Mammary epithelial cell (primary cell): ENCODE measurements around the gene TUSC2.

Source experiments
- EZH2 ChIP-seq: IDR thresholded peaks from 2 replicates; pipeline ENCODE4 v1.6.1; 2012; ENCODE audit warnings: low read length, inconsistent platforms, borderline replicate concordance
- TF ChIP-seq, protein P1 (sequence below), 2 donors: IDR thresholded peaks in 1 of 2; conservative IDR thresholded peaks in 1 of 2; 2 replicates each; pipeline ENCODE4 v1.5.1; 2011 to 2012; ENCODE audit warnings: inconsistent platforms in 2 of 2, low read length in 2 of 2, mild to moderate bottlenecking in 2 of 2, control low read depth in 1 of 2, low read depth in 1 of 2; ENCODE audit not compliant: insufficient read depth in 1 of 2; ENCODE audit errors: extremely low read depth in 1 of 2

DNA sequence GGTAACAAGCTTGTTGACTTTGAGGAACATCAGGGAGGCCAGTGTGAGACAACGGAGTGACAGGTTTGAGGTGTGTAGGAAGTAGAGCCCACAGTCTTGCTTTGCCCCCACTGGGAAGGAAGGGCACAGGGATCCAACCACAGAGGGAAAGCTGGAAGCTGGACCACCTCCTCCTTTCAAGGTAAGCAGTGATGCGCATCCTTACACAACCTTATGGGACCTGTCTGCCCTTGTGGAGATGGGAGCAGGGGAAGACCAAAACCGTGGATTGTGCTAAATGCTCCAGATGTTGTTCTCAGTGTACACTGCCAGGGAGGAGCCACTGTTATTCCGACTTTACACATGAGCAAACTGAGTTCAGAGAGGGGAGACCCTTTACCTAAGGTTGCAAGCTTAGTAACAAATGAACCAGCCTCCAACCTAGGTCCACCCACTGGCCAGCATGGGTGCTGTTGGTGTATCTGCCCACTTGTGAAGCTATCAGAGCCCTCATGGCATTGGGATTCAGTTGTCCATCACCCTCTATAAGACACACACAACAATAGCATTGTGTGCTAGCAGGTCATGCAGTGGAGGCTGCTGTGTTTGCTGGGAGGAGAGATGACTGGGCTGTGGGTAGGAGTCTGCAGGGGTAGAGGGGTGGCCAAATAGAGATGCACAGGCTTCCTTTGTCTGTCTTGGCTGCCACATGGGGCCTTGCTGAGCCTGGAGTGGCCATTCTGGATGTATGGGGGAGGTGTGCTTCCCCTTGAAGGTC, 49.7 kb downstream of the TUSC2 start:
- TF ChIP-seq, protein P1, sequence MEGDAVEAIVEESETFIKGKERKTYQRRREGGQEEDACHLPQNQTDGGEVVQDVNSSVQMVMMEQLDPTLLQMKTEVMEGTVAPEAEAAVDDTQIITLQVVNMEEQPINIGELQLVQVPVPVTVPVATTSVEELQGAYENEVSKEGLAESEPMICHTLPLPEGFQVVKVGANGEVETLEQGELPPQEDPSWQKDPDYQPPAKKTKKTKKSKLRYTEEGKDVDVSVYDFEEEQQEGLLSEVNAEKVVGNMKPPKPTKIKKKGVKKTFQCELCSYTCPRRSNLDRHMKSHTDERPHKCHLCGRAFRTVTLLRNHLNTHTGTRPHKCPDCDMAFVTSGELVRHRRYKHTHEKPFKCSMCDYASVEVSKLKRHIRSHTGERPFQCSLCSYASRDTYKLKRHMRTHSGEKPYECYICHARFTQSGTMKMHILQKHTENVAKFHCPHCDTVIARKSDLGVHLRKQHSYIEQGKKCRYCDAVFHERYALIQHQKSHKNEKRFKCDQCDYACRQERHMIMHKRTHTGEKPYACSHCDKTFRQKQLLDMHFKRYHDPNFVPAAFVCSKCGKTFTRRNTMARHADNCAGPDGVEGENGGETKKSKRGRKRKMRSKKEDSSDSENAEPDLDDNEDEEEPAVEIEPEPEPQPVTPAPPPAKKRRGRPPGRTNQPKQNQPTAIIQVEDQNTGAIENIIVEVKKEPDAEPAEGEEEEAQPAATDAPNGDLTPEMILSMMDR (conservative IDR thresholded peaks at IDR 0.05 in 1 of 2, IDR thresholded peaks at IDR 0.05 in 1 of 2; ENCODE audit: extremely low read depth in 1 of 2, insufficient read depth in 1 of 2, low read depth in 1 of 2, low read length in 2 of 2) = no peak
- TF ChIP-seq EZH2 = no peak
